KOPT-K1 (cell line): ENCODE results near the gene GOLGA8R.
"Not testable (repeated sequence)": the region's sequence is repeated elsewhere in the genome, so short reads cannot be mapped to it uniquely, and the experiment has no call there.

Source experiments
- H3K27ac ChIP-seq: fragments of 200-600 bp; sonication (generic); 2 replicates; pipeline ENCODE4 v1.5.1; 2016; ENCODE audit warnings: antibody characterized with exemption, mild to moderate bottlenecking, low read depth, low read length; ENCODE audit not compliant: poor library complexity, severe bottlenecking
- H3K36me3 ChIP-seq: fragments of 200-600 bp; sonication (generic); 2 replicates; pipeline ENCODE4 v1.5.1; 2017; ENCODE audit warnings: antibody characterized with exemption, mild to moderate bottlenecking, low read length, moderate library complexity; ENCODE audit not compliant: insufficient read depth
- H3K9me3 ChIP-seq: fragments of 200-600 bp; sonication (generic); 2 replicates; pipeline ENCODE4 v1.5.1; 2017; ENCODE audit warnings: antibody characterized with exemption, low read length, mild to moderate bottlenecking; ENCODE audit not compliant: insufficient read depth, poor library complexity, severe bottlenecking

Gene GOLGA8R, protein sequence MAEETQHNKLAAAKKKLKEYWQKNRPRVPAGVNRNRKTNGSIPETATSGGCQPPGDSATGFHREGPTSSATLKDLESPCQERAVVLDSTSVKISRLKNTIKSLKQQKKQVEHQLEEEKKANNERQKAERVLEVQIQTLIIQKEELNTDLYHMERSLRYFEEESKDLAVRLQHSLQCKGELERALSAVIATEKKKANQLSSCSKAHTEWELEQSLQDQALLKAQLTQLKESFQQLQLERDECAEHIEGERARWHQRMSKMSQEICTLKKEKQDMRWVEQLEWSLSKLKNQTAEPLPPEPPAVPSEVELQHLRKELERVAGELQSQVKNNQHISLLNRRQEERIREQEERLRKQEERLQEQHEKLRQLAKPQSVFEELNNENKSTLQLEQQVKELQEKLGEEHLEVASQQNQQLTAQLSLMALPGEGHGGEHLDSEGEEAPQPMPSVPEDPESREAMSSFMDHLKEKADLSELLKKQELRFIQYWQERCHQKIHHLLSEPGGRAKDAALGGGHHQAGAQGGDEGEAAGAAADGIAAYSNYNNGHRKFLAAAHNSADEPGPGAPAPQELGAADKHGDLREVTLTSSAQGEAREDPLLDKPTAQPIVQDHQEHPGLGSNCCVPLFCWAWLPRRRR

DNA sequence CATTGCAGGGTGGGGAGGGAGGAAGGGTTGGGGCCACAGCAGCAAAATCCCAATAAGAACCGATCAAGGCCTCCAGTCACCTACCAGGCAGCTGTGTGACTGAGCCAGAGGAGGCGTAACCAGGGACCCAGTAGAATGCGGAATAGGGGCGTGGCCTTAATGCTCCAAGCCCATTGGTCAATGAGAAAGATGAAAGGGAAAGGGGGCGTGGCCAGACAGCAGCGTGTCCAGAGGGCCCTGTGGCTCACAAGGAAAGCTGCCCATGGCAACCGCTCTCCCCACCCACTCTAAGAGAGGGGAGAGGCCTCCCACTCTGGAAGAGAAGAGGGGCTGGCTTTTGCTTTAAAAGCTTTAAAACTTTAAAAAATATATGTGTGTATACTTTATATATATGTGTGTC, at the start of gene GOLGA8R:
TSS of gene GOLGA8R (minus strand) at position 101 of the 400 bp plus-strand sequence. CDS start at position 3, 98 bp downstream.
- H3K9me3 ChIP-seq, H3K27ac ChIP-seq, H3K36me3 ChIP-seq: not testable (repeated sequence)

DNA sequence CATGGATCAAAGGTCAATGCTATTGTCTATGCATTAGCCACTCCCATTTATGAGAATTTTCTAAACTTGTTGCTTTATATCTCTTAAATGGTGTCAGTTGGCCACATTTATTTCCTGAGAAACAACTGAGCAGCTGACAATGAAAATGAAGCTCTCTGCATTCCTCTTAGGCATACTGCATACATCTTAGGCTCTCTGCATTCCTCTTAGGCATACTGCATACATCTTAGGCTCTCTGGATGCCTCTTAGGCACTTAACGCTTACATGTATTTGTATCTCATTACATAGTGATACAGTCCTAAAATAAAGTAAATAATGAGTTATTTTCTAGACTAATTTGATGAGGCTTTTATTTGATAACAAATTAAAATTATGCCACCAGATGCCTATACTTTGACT, 49.8 kb upstream of the GOLGA8R start:
- not testable (repeated sequence) for H3K36me3 ChIP-seq, H3K27ac ChIP-seq, H3K9me3 ChIP-seq

DNA sequence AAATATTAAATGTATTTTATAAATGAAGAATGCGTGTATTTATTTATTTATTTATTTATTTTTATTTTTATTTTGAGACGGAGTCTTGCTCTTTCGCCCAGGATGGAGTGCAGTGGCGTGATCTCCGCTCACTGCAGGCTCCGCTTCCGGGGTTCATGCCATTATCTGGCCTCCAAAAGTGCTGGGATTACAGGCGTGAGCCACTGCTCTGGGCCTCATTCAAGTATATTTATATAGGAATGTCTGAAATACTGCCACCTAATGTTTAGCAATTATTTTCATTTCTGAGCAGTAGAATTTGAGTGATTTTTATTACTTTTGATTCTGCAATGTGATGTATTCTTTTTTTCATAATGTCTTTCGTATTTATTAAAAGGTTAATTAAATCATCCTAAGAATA, 48.1 kb upstream of the GOLGA8R start:
- not testable (repeated sequence) for H3K36me3 ChIP-seq, H3K27ac ChIP-seq, H3K9me3 ChIP-seq

DNA sequence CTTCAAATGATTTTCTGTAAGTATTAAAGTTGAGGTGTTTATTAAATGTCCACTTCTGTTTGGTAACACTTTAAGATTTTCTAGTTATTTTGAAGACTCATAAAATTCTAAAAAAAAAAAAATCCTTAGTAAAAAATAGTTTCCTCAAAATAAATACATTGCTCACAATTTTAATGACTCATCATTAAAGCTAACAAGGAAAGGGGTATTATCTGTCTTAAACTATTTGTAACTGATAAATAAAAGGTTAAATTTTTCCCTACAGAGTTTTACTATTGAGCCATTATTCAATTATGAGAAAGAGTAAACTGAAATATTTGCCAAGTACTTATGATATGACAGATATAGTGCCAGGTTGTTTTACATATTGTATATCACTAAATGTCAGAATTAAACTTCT, 38.6 kb upstream of the GOLGA8R start:
- not testable (repeated sequence) for H3K36me3 ChIP-seq, H3K27ac ChIP-seq, H3K9me3 ChIP-seq

DNA sequence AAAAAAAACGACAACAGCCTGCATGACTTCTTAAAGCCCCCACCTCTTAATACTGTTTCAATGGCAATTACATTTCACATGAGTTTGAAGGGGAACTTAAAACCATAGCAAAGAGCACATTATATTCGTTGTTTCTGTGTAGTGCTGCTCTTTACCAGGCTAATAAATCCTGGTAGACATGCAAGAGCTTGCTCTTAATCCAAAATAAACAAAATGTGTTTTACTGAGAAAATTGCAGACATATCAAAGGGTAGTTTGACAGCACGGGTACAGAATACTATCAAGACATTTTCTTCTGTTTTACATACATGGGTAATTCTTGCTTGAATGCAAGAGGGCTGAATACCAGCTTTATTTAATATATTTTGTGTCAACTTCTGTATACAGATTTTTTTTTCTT, 24.3 kb upstream of the GOLGA8R start:
- H3K27ac ChIP-seq, H3K36me3 ChIP-seq, H3K9me3 ChIP-seq: not testable (repeated sequence)

DNA sequence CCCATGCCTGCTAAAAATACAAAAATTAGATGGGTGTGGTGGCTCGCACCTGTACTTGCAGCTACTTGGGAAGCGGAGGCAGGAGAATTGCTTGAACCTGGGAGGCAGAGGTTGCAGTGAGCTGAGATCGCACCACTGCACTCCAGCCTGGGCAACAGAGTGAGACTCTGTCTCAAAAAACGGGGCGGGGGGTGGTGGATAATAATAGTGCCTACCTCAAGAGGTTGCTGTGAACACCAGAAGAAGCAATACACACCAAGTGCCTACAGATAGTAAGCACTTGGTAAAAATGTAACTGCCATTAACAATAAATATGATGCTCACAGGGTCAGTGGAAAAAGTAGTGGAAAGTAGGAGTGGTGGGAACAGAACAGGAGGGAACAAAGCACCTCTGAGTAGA, 21.8 kb upstream of the GOLGA8R start:
- not testable (repeated sequence) for H3K36me3 ChIP-seq, H3K27ac ChIP-seq, H3K9me3 ChIP-seq

DNA sequence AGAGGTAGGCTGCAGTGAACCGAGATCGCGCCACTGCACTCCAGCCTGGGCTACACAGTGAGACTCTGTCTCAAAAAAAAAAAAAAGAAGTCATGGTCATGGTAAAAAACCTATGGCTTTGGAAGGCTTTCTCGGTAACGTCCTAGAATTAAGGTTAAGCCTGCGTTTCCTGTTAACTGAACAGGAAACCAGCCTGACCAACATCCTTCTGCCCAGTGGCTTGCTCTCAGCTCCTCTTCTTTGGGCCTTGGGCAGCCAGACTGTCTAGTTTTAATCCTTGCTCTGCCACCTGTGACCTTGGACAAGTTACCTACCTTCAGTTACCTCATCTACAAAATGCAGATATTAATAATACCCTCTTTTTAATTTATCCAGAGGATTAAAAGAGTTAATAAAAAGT, 6.7 kb upstream of the GOLGA8R start:
- H3K9me3 ChIP-seq, H3K36me3 ChIP-seq, H3K27ac ChIP-seq: not testable (repeated sequence)

DNA sequence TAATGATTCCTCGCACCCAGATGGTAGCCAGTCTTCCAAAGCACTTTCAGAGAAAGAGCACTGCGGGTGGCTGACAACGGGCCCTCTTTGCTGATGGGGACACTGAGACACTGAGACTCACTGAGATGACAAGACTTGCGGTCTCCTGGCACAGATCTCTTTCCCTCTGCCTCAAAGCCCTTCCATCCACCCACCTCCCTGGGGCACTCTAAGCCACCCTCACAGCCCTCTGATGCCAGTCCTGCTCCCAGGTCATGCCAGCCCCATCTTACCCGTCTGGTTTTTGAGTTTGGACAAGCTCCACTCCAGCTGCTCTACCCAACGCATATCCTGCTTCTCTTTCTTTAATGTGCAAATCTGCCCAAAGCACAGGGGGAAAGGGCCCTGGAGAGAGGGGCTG, 6.4 kb downstream of the GOLGA8R start:
- not testable (repeated sequence) for H3K9me3 ChIP-seq, H3K27ac ChIP-seq, H3K36me3 ChIP-seq

DNA sequence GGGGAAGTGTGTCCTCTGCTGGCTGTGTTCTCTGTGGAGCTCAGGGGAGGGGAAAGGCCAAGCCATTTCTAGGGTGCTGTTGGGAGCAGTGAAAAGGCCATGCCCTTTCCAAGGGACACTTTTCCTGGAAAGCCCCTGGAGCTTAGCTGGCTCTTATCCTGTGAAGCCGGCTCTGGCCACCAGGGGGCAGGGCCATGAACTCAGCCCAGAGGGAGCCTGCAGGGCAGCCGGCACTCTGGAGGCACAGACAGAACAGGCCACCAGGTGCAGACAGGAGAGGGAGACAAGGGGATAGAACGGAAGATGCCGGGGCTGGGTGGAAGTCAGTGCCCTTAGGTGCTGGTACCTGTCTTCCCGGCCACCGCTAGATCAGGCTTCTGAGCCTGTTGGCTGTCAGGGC, 15.1 kb downstream of the GOLGA8R start:
- not testable (repeated sequence) for H3K9me3 ChIP-seq, H3K27ac ChIP-seq, H3K36me3 ChIP-seq

DNA sequence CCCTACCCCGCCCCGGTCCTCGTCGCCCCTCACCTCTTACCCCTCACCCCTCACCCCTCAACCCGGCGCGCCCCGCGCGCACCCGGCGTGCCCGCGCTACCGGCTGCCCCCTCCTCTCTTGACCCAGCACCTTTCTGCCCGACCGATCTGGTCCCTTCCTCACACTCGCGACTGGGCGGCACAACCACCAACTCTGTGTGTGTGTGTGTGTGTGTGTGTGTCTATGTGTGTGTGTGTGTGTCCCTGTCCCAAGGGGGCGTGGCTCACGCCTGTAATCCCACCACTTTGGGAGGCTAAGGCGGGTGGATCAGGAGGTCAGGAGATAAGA, 20.4 kb downstream of the GOLGA8R start:
- H3K27ac ChIP-seq, H3K9me3 ChIP-seq, H3K36me3 ChIP-seq: not testable (repeated sequence)

DNA sequence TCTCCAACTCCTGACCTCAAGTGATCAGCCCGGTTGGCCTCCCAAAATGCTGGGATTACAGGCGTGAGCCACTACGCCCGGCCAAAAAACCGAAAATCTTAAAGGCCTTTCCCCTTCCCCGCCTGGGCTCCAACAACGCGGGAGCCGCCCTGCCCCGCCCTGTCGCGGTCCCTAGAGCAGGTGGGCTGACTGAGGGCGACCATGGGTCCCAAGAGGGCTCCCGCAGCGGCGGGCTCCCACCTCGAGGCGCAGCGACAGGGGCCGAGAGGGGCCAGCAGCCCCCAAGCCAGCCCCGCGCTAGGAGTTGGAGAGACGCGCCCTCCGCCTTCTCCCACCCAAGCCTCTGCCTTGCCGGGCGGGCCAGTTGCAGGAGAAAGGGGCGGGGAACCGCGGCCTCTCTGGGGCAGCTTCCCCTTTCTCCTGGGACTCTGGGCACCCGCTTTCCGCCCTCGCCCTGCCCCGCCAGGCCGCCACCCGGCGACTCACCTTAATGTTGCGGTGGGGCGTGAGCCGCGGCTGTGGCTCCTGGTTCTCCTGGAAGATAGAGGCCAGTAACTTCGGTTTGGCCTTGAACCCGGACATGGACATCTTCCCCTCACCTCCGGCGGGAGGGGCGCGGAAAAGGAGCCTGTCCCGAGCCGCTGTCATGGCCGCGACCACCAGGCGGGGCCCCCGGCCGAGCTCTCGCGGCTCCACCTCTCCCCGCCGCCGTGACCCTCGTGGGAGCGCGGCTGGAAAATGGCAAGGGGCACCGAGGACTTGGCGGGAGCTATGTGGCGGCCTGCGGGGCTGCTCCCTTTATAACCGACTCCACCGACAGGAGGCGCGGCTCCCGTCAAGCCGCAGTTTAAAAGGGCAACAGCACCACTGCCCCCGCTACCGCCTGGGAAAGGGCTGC, 21.0 kb downstream of the GOLGA8R start, which contains the start of gene CHRFAM7A:
TSS of gene CHRFAM7A (minus strand) at position 775 of the 898 bp plus-strand sequence. CDS start 10,189 bp downstream, outside the sequence.
- not testable (repeated sequence) for H3K27ac ChIP-seq, H3K9me3 ChIP-seq, H3K36me3 ChIP-seq

DNA sequence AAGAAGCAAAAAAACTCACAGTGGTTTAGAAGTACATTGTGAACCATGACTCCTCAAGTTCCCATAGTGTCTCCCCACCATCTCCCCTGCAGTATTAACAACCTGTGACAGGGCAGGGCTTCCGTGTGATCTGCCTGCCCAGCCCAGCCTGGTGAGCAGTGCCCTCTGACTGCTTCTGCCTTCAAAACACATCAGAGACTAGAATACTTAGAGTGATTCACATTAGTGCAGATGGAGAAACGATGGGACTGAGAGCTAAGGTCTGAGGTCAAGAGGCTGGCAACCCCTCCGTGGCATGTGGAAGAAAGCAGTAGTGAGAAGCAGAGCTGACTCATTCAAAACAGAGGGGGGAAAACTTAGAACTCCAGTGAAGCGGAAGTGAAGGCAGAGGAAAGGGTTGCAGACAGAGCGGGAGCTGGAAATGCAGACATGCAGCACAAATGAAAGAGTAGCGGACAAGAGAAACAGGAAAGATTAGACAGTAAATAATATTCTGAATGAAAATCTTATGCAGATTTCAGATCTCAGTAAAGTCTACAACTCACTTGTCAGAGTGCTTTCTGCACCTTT, 27.7 kb downstream of the GOLGA8R start:
- not testable (repeated sequence) for H3K9me3 ChIP-seq, H3K27ac ChIP-seq, H3K36me3 ChIP-seq

DNA sequence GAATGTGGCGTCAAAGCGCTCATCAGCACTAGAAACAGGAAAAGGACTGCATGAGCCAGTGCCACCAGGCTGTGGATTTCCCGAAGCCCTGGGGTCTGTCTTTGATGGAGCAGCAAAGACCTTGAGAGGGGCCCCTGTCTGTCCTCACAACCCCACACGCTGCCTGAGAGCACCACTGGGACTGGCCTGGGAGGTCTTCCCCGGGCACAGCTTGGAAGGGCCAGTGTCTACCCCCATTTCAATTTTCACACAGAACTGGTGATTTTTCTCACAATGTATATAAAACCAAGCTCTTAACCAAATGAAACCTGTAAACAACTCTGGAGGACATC, 37.0 kb downstream of the GOLGA8R start:
- not testable (repeated sequence) for H3K9me3 ChIP-seq, H3K36me3 ChIP-seq, H3K27ac ChIP-seq

DNA sequence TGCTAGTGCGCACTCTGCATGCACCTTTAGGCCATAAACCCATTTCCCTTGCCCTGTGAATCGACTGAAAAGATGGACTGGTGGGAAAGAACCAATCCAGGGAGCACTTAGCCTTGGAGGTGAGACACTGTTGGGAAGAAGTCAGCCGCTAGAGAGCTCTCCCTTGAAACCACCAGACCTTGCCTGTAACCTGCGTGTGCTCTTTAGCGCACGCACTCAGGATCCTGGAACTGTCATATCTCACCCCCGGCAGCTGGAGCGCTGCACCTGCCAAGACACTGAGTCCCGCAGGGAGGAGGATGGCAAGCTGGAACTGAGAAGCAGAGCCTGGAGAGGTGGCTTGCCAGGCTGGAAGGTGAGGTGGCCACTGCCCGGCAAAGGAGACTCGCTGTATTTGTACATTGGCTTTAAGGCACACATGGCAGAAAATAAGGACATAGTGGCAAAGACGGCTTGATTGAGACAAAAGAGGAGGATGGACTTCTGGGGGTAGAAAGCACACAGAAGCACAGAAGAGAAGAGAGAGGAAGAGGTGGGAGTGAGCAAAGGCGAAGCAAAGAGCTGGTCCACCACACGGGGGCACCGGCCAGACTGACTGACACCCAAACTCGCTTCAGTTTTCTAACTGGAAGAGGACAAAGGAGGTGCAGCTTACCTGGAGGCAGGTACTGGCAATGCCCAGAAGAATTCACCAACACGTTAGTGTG, 37.5 kb downstream of the GOLGA8R start:
- not testable (repeated sequence) for H3K27ac ChIP-seq

DNA sequence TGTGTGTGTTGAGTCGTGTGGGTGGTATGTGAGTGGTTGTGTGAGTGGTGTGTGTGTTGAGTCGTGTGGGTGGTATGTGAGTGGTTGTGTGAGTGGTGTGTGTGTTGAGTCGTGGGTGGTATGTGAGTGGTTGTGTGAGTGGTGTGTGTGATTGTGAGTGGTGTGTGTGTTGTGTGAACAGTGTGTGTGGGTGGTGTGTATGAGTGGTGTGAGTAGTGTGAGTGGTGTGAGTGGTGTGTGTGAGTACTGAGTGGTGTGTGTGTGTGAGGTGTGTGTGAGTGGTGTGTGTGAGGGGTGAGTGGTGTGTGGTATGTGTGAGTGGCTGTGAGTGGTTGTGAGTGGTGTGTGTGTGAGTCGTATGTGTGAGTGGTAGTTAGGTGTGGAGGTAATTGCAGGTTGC, 38.2 kb downstream of the GOLGA8R start:
- not testable (repeated sequence) for H3K9me3 ChIP-seq, H3K27ac ChIP-seq, H3K36me3 ChIP-seq

More for the DNA sequence above, 37.5 kb downstream of the GOLGA8R start:
- H3K9me3 ChIP-seq, H3K36me3 ChIP-seq: not testable (repeated sequence)
